Gastroesophageal sphincter (tissue), 3 donors: ENCODE results near the gene THSD4.

Source experiments
- EP300 ChIP-seq: sonication (generic); formaldehyde crosslinking; IDR thresholded peaks from one replicate; pipeline ENCODE4 v1.6.1; 2017; ENCODE audit warnings: antibody characterized with exemption, mild to moderate bottlenecking
- POLR2A ChIP-seq, 2 donors: fragments of 450-650 bp; IDR thresholded peaks; one replicate each; pipeline ENCODE4 v1.6.1; 2017; ENCODE audit warnings: antibody characterized with exemption in 2 of 2, mild to moderate bottlenecking in 2 of 2, moderate library complexity in 1 of 2
- POLR2AphosphoS5 ChIP-seq: sonication (generic); formaldehyde crosslinking; IDR thresholded peaks from one replicate; pipeline ENCODE4 v1.6.1; 2017; ENCODE audit warnings: antibody characterized with exemption
- TF ChIP-seq, protein P1 (sequence below), 4 experiments: fragments of 200-600 bp in 2 of 4; fragments of 450-650 bp in 2 of 4; sonication (generic) in 1 of 4; IDR thresholded peaks; one replicate each; pipeline ENCODE4 v1.5.1; 2017 to 2019; ENCODE audit warnings: antibody characterized with exemption in 4 of 4, mild to moderate bottlenecking in 2 of 4, moderate library complexity in 2 of 4

DNA sequence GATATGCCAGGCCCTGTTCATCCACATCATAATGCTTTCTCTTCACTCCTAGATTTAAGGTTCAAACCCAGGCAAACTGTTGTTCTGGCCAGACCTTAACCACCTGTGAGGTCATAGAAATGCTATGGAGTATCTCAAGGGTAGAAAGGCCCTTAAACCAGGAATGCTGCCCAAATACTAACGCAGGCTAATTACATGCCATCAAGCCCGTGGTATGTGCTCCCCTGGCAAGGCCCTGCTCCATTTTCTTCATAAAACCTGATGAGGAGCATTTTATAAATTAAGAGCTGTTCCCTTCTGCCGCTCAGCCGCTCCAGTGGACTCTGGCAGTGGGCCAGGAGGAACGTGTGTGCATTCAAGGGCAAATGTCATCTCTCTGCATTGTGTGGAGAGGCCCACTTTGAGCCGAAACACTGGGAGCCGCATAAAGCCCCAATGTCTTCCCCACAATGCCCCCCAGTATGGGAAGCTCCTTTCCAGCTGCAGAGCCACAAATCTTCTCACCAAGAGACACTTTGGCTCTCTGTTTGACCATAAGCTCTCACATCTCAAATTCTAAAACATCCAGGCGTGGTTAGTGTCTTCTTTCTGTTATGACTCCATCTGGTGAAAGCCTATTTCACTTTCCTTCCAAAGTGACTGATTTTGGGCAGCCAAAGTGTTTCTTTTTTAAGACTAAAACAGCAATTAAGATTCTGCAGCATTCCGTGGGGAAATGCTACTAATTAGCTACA, 484.3 kb downstream of the THSD4 start:
- TF ChIP-seq, protein P1, sequence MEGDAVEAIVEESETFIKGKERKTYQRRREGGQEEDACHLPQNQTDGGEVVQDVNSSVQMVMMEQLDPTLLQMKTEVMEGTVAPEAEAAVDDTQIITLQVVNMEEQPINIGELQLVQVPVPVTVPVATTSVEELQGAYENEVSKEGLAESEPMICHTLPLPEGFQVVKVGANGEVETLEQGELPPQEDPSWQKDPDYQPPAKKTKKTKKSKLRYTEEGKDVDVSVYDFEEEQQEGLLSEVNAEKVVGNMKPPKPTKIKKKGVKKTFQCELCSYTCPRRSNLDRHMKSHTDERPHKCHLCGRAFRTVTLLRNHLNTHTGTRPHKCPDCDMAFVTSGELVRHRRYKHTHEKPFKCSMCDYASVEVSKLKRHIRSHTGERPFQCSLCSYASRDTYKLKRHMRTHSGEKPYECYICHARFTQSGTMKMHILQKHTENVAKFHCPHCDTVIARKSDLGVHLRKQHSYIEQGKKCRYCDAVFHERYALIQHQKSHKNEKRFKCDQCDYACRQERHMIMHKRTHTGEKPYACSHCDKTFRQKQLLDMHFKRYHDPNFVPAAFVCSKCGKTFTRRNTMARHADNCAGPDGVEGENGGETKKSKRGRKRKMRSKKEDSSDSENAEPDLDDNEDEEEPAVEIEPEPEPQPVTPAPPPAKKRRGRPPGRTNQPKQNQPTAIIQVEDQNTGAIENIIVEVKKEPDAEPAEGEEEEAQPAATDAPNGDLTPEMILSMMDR (IDR thresholded peaks at IDR 0.05): no peak
- TF ChIP-seq POLR2AphosphoS5 (no peak), POLR2A (IDR thresholded peaks at IDR 0.05) (no peak), EP300 (no peak)
